Activated CD4-positive, alpha-beta memory T cell treated with anti-CD3 and anti-CD28 coated beads for 36 hours (primary cell): ENCODE measurements around the gene LHX6. TPM values are rescaled to one million over a fixed set of nuclear protein-coding genes. Genes with fewer than 3 reads are reported as not detected.

Source experiments
- CTCF ChIA-PET: fragments of 350-600 bp; sonication (Branson Sonifier 250); formaldehyde crosslinking; loops from one replicate; lab custom pipeline; 2021; ENCODE audit warnings: antibody characterized with exemption, inconsistent platforms; lab: Charles Lee
- POLR2A ChIA-PET: fragments of 350-600 bp; sonication (Branson Sonifier 250); formaldehyde crosslinking; loops from one replicate; lab custom pipeline; 2021; ENCODE audit warnings: antibody characterized with exemption; lab: Charles Lee
- DNase-seq: peaks from one replicate; pipeline ENCODE4 v3.0.0-alpha.2; 2020
- H3K27ac Mint-ChIP-seq: one replicate; pipeline ENCODE4 v1.8.0; 2021; ENCODE audit warnings: mixed read lengths
- H3K27me3 Mint-ChIP-seq: one replicate; pipeline ENCODE4 v1.8.0; 2021; ENCODE audit warnings: mixed read lengths
- H3K36me3 Mint-ChIP-seq: one replicate; pipeline ENCODE4 v1.8.0; 2021; ENCODE audit warnings: mixed read lengths
- H3K4me1 Mint-ChIP-seq: one replicate; pipeline ENCODE4 v1.8.0; 2021; ENCODE audit warnings: low read depth, mixed read lengths
- H3K4me3 Mint-ChIP-seq: one replicate; pipeline ENCODE4 v1.8.0; 2021; ENCODE audit warnings: mild to moderate bottlenecking, mixed read lengths
- H3K9me3 Mint-ChIP-seq: one replicate; pipeline ENCODE4 v1.8.0; 2021; ENCODE audit warnings: mixed read lengths
- intact Hi-C: fragments of 100-400 bp; cut with micrococcal nuclease; formaldehyde crosslinking; loops from one replicate; pipeline ENCODE4 v1.15.1; 2023
- total RNA-seq, 2 experiments: library from RNA; stranded (reverse); gene quantifications; one replicate each; pipeline ENCODE4 v1.2.3, GENCODE V29; 2021

Gene LHX6
- total RNA-seq, 2 experiments from 2014 or later, result not detected

GRCh38 chr9:122212473-122213004, 16.2 kb downstream of the LHX6 start:
- no peak for DNase-seq
- CTCF ChIA-PET, result no interaction called here
- POLR2A ChIA-PET, result no interaction called here
- H3K4me1 Mint-ChIP-seq, result peaks cover 4% of the 10 kb centered on the region
- peak overlapping the region; percentile 18 for H3K4me3 Mint-ChIP-seq
- intact Hi-C loops, result loop anchor here (10.0 kb wide), 1 partner anchor 132 kb away; no protein-coding TSS in a partner anchor
- H3K9me3 Mint-ChIP-seq, result no peaks in the 10 kb centered on the region
- no peak overlapping the region for H3K27ac Mint-ChIP-seq
- H3K27me3 Mint-ChIP-seq, result peaks cover 60% of the 10 kb centered on the region
- no peaks in the 10 kb centered on the region for H3K36me3 Mint-ChIP-seq

GRCh38 chr9:122209451-122209850, 19.3 kb downstream of the LHX6 start:
- intact Hi-C loops, result no loop called here

GRCh38 chr9:122207096-122207495, 21.7 kb downstream of the LHX6 start:
- DNase-seq, result no peak
- peaks cover 26% of the 10 kb centered on the region for H3K27me3 Mint-ChIP-seq
- H3K4me1 Mint-ChIP-seq, result no peaks in the 10 kb centered on the region
- no peak overlapping the region for H3K27ac Mint-ChIP-seq
- no peaks in the 10 kb centered on the region for H3K9me3 Mint-ChIP-seq
- no peaks in the 10 kb centered on the region for H3K36me3 Mint-ChIP-seq
- intact Hi-C loops, result no loop called here
- POLR2A ChIA-PET, result no interaction called here
- no peak overlapping the region for H3K4me3 Mint-ChIP-seq
- CTCF ChIA-PET, result no interaction called here

More at GRCh38 chr9:122209451-122209850, 19.3 kb downstream of the LHX6 start:
- CTCF ChIA-PET, result interaction anchor here (1.7 kb wide), 1 partner anchor 85 kb away, joined by 4 read pairs; no protein-coding TSS in a partner anchor
- Mint-ChIP-seq H3K27me3 (peaks cover 42% of the 10 kb centered on the region), H3K9me3 (no peaks in the 10 kb centered on the region), H3K4me1 (peaks cover 4% of the 10 kb centered on the region), H3K4me3 (no peak overlapping the region), H3K36me3 (no peaks in the 10 kb centered on the region), H3K27ac (no peak overlapping the region)
- no peak for DNase-seq
- POLR2A ChIA-PET, result no interaction called here

GRCh38 chr9:122206118-122207046, 22.4 kb downstream of the LHX6 start:
- H3K36me3 Mint-ChIP-seq, result no peaks in the 10 kb centered on the region

GRCh38 chr9:122205176-122205575, 23.6 kb downstream of the LHX6 start:
- Mint-ChIP-seq H3K36me3 (no peaks in the 10 kb centered on the region), H3K4me1 (no peaks in the 10 kb centered on the region), H3K4me3 (no peak overlapping the region), H3K9me3 (no peaks in the 10 kb centered on the region), H3K27ac (no peak overlapping the region), H3K27me3 (peaks cover 11% of the 10 kb centered on the region)
- DNase-seq, result no peak
- CTCF ChIA-PET, result no interaction called here
- intact Hi-C loops, result no loop called here
- POLR2A ChIA-PET, result no interaction called here

More at GRCh38 chr9:122206118-122207046, 22.4 kb downstream of the LHX6 start:
- no peak overlapping the region for H3K4me3 Mint-ChIP-seq
- no peak for DNase-seq
- H3K4me1 Mint-ChIP-seq, result no peaks in the 10 kb centered on the region
- intact Hi-C loops, result no loop called here
- CTCF ChIA-PET, result no interaction called here
- H3K27me3 Mint-ChIP-seq, result peaks cover 19% of the 10 kb centered on the region
- no peak overlapping the region for H3K27ac Mint-ChIP-seq
- no peaks in the 10 kb centered on the region for H3K9me3 Mint-ChIP-seq
- POLR2A ChIA-PET, result no interaction called here

GRCh38 chr9:122204491-122204890, 24.3 kb downstream of the LHX6 start:
- intact Hi-C loops, result no loop called here
- Mint-ChIP-seq H3K36me3 (no peaks in the 10 kb centered on the region), H3K9me3 (no peaks in the 10 kb centered on the region), H3K27ac (no peak overlapping the region), H3K4me1 (no peaks in the 10 kb centered on the region), H3K4me3 (no peak overlapping the region), H3K27me3 (peaks cover 8% of the 10 kb centered on the region)
- POLR2A ChIA-PET, result no interaction called here
- DNase-seq, result no peak
- CTCF ChIA-PET, result interaction anchor here (0.7 kb wide), 1 partner anchor 11 kb away, joined by 3 read pairs; no protein-coding TSS in a partner anchor

- no peaks in the 10 kb centered on the region for H3K36me3 Mint-ChIP-seq
- no peak overlapping the region for H3K27ac Mint-ChIP-seq
- ChIA-PET POLR2A (no interaction called here), CTCF (interaction anchor here (0.7 kb wide), 1 partner anchor 11 kb away, joined by 3 read pairs; no protein-coding TSS in a partner anchor)
- H3K27me3 Mint-ChIP-seq, result peaks cover 4% of the 10 kb centered on the region
- no peaks in the 10 kb centered on the region for H3K9me3 Mint-ChIP-seq
- intact Hi-C loops, result no loop called here
- no peak overlapping the region for H3K4me3 Mint-ChIP-seq
- no peak for DNase-seq
- no peaks in the 10 kb centered on the region for H3K4me1 Mint-ChIP-seq
Measured at GRCh38 chr9:122204055-122204454, 24.7 kb downstream of the LHX6 start.

GRCh38 chr9:122202111-122202510, 26.6 kb downstream of the LHX6 start:
- POLR2A ChIA-PET, result no interaction called here

GRCh38 chr9:122201641-122202040, 27.1 kb downstream of the LHX6 start:
- Mint-ChIP-seq H3K36me3 (no peaks in the 10 kb centered on the region), H3K4me1 (no peaks in the 10 kb centered on the region), H3K9me3 (no peaks in the 10 kb centered on the region), H3K4me3 (no peak overlapping the region), H3K27ac (no peak overlapping the region), H3K27me3 (peaks cover 9% of the 10 kb centered on the region)
- ChIA-PET CTCF (no interaction called here), POLR2A (no interaction called here)
- DNase-seq, result no peak
- intact Hi-C loops, result no loop called here

More at GRCh38 chr9:122202111-122202510, 26.6 kb downstream of the LHX6 start:
- Mint-ChIP-seq H3K9me3 (no peaks in the 10 kb centered on the region), H3K27ac (no peak overlapping the region), H3K36me3 (no peaks in the 10 kb centered on the region), H3K4me3 (no peak overlapping the region), H3K27me3 (peaks cover 6% of the 10 kb centered on the region), H3K4me1 (no peaks in the 10 kb centered on the region)
- intact Hi-C loops, result no loop called here
- CTCF ChIA-PET, result no interaction called here
- DNase-seq, result no peak

- H3K27ac Mint-ChIP-seq, result no peak overlapping the region
- no peaks in the 10 kb centered on the region for H3K4me1 Mint-ChIP-seq
- ChIA-PET CTCF (no interaction called here), POLR2A (no interaction called here)
- DNase-seq, result no peak
- H3K9me3 Mint-ChIP-seq, result no peaks in the 10 kb centered on the region
- H3K4me3 Mint-ChIP-seq, result no peak overlapping the region
- intact Hi-C loops, result no loop called here
- no peaks in the 10 kb centered on the region for H3K36me3 Mint-ChIP-seq
- H3K27me3 Mint-ChIP-seq, result peaks cover 9% of the 10 kb centered on the region
Measured at GRCh38 chr9:122200960-122201595, 27.7 kb downstream of the LHX6 start.

- ChIA-PET CTCF (no interaction called here), POLR2A (no interaction called here)
- Mint-ChIP-seq H3K4me1 (no peaks in the 10 kb centered on the region), H3K27ac (no peak overlapping the region), H3K36me3 (no peaks in the 10 kb centered on the region), H3K4me3 (no peak overlapping the region), H3K27me3 (peaks cover 9% of the 10 kb centered on the region), H3K9me3 (no peaks in the 10 kb centered on the region)
- intact Hi-C loops, result no loop called here
- no peak for DNase-seq
Measured at GRCh38 chr9:122197882-122198281, 30.9 kb downstream of the LHX6 start.

- H3K36me3 Mint-ChIP-seq, result no peaks in the 10 kb centered on the region
- POLR2A ChIA-PET, result no interaction called here
- no peak for DNase-seq
- no peak overlapping the region for H3K27ac Mint-ChIP-seq
- no peak overlapping the region for H3K4me3 Mint-ChIP-seq
- no peaks in the 10 kb centered on the region for H3K9me3 Mint-ChIP-seq
- peaks cover 9% of the 10 kb centered on the region for H3K27me3 Mint-ChIP-seq
- CTCF ChIA-PET, result no interaction called here
- intact Hi-C loops, result no loop called here
- H3K4me1 Mint-ChIP-seq, result no peaks in the 10 kb centered on the region
Measured at GRCh38 chr9:122197426-122197825, 31.3 kb downstream of the LHX6 start.
